ENCODE data around the gene CST9. TPM values are rescaled to one million over a fixed set of nuclear protein-coding genes. Genes with fewer than 3 reads are reported as not detected.
A peak's percentile ranks its signal among the peaks of the same experiment; 100 is the strongest.

Gene CST9
- total and polyA plus RNA-seq, 2 of the 13 experiments (the other 11 are each of a cell fraction or from before 2014, with no cell fraction given), result 0.07 TPM; not detected in 1

DNA sequence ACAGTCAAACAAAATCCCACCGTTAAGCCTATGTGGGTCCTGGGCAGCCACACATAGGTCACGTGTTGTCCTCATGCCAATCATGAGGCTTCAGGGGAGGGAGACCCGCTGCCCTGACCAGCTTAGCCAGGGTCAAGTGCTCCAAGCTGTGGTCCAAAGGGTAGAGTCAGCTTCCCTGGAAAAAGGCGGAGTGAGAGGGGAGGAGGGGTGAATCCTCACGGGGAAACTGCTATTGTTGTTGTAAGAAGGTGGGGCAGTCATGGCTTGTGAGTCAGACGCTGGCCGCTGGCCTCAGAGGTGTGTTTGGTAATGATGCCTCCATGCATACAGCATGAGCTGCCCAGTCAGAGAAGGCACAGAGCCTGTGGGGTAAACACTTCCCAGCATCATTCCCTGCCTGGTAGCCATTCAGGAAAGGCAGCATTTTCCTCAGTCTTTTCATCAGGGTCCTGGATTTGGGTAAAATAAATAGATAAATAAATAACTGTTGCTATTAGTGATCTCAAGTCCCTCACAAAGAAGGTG is 23.4 kb upstream of the CST9 start (continued):
- TF ChIP-seq, protein P1, sequence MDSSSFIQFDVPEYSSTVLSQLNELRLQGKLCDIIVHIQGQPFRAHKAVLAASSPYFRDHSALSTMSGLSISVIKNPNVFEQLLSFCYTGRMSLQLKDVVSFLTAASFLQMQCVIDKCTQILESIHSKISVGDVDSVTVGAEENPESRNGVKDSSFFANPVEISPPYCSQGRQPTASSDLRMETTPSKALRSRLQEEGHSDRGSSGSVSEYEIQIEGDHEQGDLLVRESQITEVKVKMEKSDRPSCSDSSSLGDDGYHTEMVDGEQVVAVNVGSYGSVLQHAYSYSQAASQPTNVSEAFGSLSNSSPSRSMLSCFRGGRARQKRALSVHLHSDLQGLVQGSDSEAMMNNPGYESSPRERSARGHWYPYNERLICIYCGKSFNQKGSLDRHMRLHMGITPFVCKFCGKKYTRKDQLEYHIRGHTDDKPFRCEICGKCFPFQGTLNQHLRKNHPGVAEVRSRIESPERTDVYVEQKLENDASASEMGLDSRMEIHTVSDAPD (CRISPR knock-in tag; IDR thresholded peaks at IDR 0.05), result peak; percentile 79
- TF ChIP-seq KMT2A (CRISPR knock-in tag; IDR thresholded peaks at IDR 0.05) (no peak), ZNF878 (CRISPR knock-in tag; IDR thresholded peaks at IDR 0.05) (peak; percentile 93; the same call in 1 of the 2 replicates), ZNF24 (IDR thresholded peaks at IDR 0.05) (no peak), ZNF564 (CRISPR knock-in tag; IDR thresholded peaks at IDR 0.05) (peak; percentile 74; the same call in 1 of the 2 replicates), CHD2 (IDR thresholded peaks at IDR 0.05; ENCODE audit: low read depth, low read length) (0 out of 2 replicates have a peak, but pooled peaks have one; percentile 37), ATAD3A (CRISPR knock-in tag; IDR thresholded peaks at IDR 0.05) (no peak), ZNF343 (CRISPR knock-in tag; IDR thresholded peaks at IDR 0.05) (peak; percentile 85; the same call in 1 of the 2 replicates), NFIB (CRISPR knock-in tag; IDR thresholded peaks at IDR 0.05; ENCODE audit: borderline replicate concordance) (no peak), SMAD9 (CRISPR knock-in tag; IDR thresholded peaks at IDR 0.05) (peak; percentile 95; the same call in 1 of the 2 replicates), GATAD1 (CRISPR knock-in tag; IDR thresholded peaks at IDR 0.05) (peak; percentile 78), ZNF549 (CRISPR knock-in tag; IDR thresholded peaks at IDR 0.05) (no peak), FOXA1 (IDR thresholded peaks at IDR 0.05) (no peak), FOXA1 (CRISPR knock-in tag; IDR thresholded peaks at IDR 0.05) (peak; percentile 53; the same call in 1 of the 2 replicates), ATF7 (IDR thresholded peaks at IDR 0.05) (peak; percentile 12; the same call in 1 of the 2 replicates), ATF7 (CRISPR knock-in tag; IDR thresholded peaks at IDR 0.05) (peak; percentile 73), HOXA3 (CRISPR knock-in tag; IDR thresholded peaks at IDR 0.05) (peak; percentile 91), EED (CRISPR knock-in tag; IDR thresholded peaks at IDR 0.05) (no peak), FOSL1 (CRISPR knock-in tag; IDR thresholded peaks at IDR 0.05; ENCODE audit: borderline replicate concordance) (peak; percentile 84), ZNF773 (CRISPR knock-in tag; IDR thresholded peaks at IDR 0.05; ENCODE audit: borderline replicate concordance) (no peak), ZNF383 (CRISPR knock-in tag; IDR thresholded peaks at IDR 0.05; ENCODE audit: borderline replicate concordance) (no peak), SMAD3 (CRISPR knock-in tag; IDR thresholded peaks at IDR 0.05) (peak; percentile 92), ZNF567 (CRISPR knock-in tag; IDR thresholded peaks at IDR 0.05; ENCODE audit: borderline replicate concordance) (no peak; the same call in 1 of the 2 replicates), ZNF235 (CRISPR knock-in tag; IDR thresholded peaks at IDR 0.05; ENCODE audit: borderline replicate concordance) (no peak), HNRNPK (IDR thresholded peaks at IDR 0.05; ENCODE audit: low read depth, low read length, poor library complexity, severe bottlenecking) (no peak)
- TF ChIP-seq, protein P2, sequence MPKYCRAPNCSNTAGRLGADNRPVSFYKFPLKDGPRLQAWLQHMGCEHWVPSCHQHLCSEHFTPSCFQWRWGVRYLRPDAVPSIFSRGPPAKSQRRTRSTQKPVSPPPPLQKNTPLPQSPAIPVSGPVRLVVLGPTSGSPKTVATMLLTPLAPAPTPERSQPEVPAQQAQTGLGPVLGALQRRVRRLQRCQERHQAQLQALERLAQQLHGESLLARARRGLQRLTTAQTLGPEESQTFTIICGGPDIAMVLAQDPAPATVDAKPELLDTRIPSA (CRISPR knock-in tag; IDR thresholded peaks at IDR 0.05; ENCODE audit: borderline replicate concordance), result no peak
- TF ChIP-seq, protein P3, sequence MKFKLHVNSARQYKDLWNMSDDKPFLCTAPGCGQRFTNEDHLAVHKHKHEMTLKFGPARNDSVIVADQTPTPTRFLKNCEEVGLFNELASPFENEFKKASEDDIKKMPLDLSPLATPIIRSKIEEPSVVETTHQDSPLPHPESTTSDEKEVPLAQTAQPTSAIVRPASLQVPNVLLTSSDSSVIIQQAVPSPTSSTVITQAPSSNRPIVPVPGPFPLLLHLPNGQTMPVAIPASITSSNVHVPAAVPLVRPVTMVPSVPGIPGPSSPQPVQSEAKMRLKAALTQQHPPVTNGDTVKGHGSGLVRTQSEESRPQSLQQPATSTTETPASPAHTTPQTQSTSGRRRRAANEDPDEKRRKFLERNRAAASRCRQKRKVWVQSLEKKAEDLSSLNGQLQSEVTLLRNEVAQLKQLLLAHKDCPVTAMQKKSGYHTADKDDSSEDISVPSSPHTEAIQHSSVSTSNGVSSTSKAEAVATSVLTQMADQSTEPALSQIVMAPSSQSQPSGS (CRISPR knock-in tag; IDR thresholded peaks at IDR 0.05), result peak; percentile 89
- TF ChIP-seq, protein P4, sequence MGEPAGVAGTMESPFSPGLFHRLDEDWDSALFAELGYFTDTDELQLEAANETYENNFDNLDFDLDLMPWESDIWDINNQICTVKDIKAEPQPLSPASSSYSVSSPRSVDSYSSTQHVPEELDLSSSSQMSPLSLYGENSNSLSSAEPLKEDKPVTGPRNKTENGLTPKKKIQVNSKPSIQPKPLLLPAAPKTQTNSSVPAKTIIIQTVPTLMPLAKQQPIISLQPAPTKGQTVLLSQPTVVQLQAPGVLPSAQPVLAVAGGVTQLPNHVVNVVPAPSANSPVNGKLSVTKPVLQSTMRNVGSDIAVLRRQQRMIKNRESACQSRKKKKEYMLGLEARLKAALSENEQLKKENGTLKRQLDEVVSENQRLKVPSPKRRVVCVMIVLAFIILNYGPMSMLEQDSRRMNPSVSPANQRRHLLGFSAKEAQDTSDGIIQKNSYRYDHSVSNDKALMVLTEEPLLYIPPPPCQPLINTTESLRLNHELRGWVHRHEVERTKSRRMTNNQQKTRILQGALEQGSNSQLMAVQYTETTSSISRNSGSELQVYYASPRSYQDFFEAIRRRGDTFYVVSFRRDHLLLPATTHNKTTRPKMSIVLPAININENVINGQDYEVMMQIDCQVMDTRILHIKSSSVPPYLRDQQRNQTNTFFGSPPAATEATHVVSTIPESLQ (CRISPR knock-in tag; conservative IDR thresholded peaks at IDR 0.05), result no peak

All from HepG2 (cell line).